Measurements from ENCODE around the gene GNPTG. TPM values are rescaled to one million over a fixed set of nuclear protein-coding genes. Genes with fewer than 3 reads are reported as not detected.

The GNPTG gene
- total RNA-seq, 1 experiment from 2014 or later, result 29.4 TPM

GRCh38 chr16:1334739-1335138, 17.0 kb upstream of the GNPTG start:
- no peak overlapping the region for H2BK20ac ChIP-seq (ENCODE audit: low read depth, low read length, poor library complexity, severe bottlenecking)
- H3K4ac ChIP-seq (ENCODE audit: low read depth, low read length), result no peak overlapping the region
- peaks cover 16% of the 10 kb centered on the region; the same call in 1 of the 2 replicates for H3K27me3 ChIP-seq (ENCODE audit: insufficient read depth, low read length)
- H3K4me2 ChIP-seq (ENCODE audit: insufficient read depth, insufficient read length, low read length), result peak overlapping the region; percentile 27
- no peak overlapping the region for H2BK5ac ChIP-seq (ENCODE audit: insufficient read length, low read length)
- no peak overlapping the region for H2AFZ ChIP-seq (ENCODE audit: low read length)
- H2AK5ac ChIP-seq (ENCODE audit: insufficient read length, low read length), result no peak overlapping the region
- Mint-ChIP-seq H3K27ac (no peak overlapping the region), H3K27me3 (ENCODE audit: low read depth) (peaks cover 48% of the 10 kb centered on the region), H3K9me3 (no peaks in the 10 kb centered on the region), H3K36me3 (ENCODE audit: insufficient read depth in 1 of 3, low read depth in 3 of 3) (no peaks in the 10 kb centered on the region), H3K4me1 (peaks cover 12 to 18% of the 10 kb centered on the region in 2 experiments), H3K4me3 (peak overlapping the region in 1 of 2 experiments; percentile 72; a peak in 2 of 5 replicates)
- no peak overlapping the region for H3T11ph ChIP-seq (ENCODE audit: low read length)
- peaks cover 20% of the 10 kb centered on the region for H3K23me2 ChIP-seq (ENCODE audit: insufficient read length, low read depth, low read length, poor library complexity, severe bottlenecking)
- H4K8ac ChIP-seq (replicated peaks; ENCODE audit: insufficient read length, low read depth, low read length), result no peak overlapping the region
- no peak overlapping the region for H3K56ac ChIP-seq (ENCODE audit: insufficient read length, low read depth, low read length)
- no peak overlapping the region for H2BK12ac ChIP-seq (ENCODE audit: insufficient read length, low read depth, low read length)
- no peaks in the 10 kb centered on the region for H3K4me1 ChIP-seq (ENCODE audit: insufficient read depth, low read length)
- DNase-seq, result no peak
- H3K23ac ChIP-seq (ENCODE audit: insufficient read length, low read depth, low read length), result no peak overlapping the region
- H2BK15ac ChIP-seq (ENCODE audit: low read depth, low read length), result no peak overlapping the region
- WGBS (ENCODE audit: extremely low coverage, insufficient read length, low lambda C conversion rate), result no CpG with 5 or more reads among the region's 9 CpGs
- TF ChIP-seq CTCF (conservative IDR thresholded peaks at IDR 0.05), result no peak
- H4K20me1 ChIP-seq (ENCODE audit: control insufficient read depth, insufficient read depth, insufficient read length), result no peaks in the 10 kb centered on the region
- H3K9ac ChIP-seq (ENCODE audit: extremely low read depth, insufficient read length, low read length), result no peak overlapping the region
- no peaks in the 10 kb centered on the region for H3K79me1 ChIP-seq (ENCODE audit: insufficient read depth, low read depth, low read length, poor library complexity, severe bottlenecking)
- H4K5ac ChIP-seq (ENCODE audit: insufficient read length, low read depth, low read length), result no peak overlapping the region
- no peak overlapping the region for H4K91ac ChIP-seq (ENCODE audit: insufficient read length, low read depth, low read length)
- H3K9me3 ChIP-seq (ENCODE audit: control insufficient read depth, low read depth, low read length), result no peaks in the 10 kb centered on the region
- no peak overlapping the region for H2BK120ac ChIP-seq (ENCODE audit: low read depth, low read length, poor library complexity, severe bottlenecking)
- no peak overlapping the region; the same call in 1 of the 2 replicates for H3K14ac ChIP-seq (ENCODE audit: insufficient read depth, low read length)
- H3K27ac ChIP-seq (ENCODE audit: insufficient read length, low read depth, low read length), result no peak overlapping the region
- H3K18ac ChIP-seq (ENCODE audit: insufficient read length, low read depth, low read length), result no peak overlapping the region
- H3K79me2 ChIP-seq (ENCODE audit: insufficient read depth, low read length), result no peaks in the 10 kb centered on the region
